ENCODE results near the gene PPP2R3A. TPM values are rescaled to one million over a fixed set of nuclear protein-coding genes. Genes with fewer than 3 reads are reported as not detected.

The PPP2R3A gene
- total and polyA plus RNA-seq, 9 donors: 4.6 to 17.7 (median 12.2) TPM

DNA sequence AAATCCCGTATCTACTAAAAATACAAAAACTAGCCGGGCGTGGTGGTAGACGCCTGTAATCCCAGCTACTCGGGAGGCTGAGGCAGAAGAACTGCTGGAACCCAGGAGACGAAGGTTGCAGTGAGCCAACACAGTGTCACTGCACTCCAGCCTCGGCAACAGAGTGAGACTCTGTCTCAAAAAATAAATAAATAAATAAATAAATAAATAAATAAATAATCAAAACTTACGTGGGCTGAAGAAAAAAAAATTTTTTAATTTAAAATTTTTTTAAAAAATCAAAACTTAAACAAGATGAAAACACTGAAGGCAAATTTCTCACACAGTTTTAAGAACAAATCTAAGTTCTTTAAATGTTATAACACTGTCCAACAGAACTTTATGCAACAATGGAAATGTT is 216.2 kb downstream of the PPP2R3A start:
- no peaks in the 10 kb centered on the region for H3K36me3 ChIP-seq
- H3K9me3 ChIP-seq: no peaks in the 10 kb centered on the region
- intact Hi-C loops (cut with DNase I): no loop called here
- no peak overlapping the region for H3K4me3 ChIP-seq
- 92 to 93% (median 92%) methylated on average over 8 of the region's 8 CpGs for WGBS, 3 donors
- H3K4me1 ChIP-seq (ENCODE audit: insufficient read depth): peaks cover 17% of the 10 kb centered on the region
- H3K27me3 ChIP-seq: no peaks in the 10 kb centered on the region
- no peak overlapping the region for H3K27ac ChIP-seq
- TF ChIP-seq POLR2A (IDR thresholded peaks at IDR 0.05) (no peak), EP300 (IDR thresholded peaks at IDR 0.05) (no peak)
- TF ChIP-seq, protein P1, sequence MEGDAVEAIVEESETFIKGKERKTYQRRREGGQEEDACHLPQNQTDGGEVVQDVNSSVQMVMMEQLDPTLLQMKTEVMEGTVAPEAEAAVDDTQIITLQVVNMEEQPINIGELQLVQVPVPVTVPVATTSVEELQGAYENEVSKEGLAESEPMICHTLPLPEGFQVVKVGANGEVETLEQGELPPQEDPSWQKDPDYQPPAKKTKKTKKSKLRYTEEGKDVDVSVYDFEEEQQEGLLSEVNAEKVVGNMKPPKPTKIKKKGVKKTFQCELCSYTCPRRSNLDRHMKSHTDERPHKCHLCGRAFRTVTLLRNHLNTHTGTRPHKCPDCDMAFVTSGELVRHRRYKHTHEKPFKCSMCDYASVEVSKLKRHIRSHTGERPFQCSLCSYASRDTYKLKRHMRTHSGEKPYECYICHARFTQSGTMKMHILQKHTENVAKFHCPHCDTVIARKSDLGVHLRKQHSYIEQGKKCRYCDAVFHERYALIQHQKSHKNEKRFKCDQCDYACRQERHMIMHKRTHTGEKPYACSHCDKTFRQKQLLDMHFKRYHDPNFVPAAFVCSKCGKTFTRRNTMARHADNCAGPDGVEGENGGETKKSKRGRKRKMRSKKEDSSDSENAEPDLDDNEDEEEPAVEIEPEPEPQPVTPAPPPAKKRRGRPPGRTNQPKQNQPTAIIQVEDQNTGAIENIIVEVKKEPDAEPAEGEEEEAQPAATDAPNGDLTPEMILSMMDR (IDR thresholded peaks at IDR 0.05): no peak
- DNase-seq: no peak

DNA sequence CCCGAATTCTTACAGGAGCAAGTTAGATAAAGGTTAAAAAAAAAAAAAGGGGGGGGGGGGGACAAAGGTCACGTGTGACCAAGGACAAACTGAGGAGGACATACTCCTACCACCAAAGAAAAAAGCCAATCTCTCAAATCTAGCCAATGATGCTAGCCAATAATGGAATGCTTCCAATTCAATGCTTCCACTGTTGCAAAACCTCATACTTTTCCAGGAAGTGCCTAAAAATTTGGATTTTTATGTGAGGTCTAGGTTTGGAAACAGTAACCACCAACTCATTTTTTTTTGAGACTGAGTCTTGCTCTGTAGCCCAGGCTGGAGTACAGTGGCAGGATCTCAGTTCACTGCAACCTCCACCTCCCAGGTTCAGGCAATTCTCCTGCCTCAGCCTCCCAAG is 219.2 kb downstream of the PPP2R3A start:
- no peak for TF ChIP-seq EP300 (IDR thresholded peaks at IDR 0.05)
- no peak for TF ChIP-seq POLR2A (IDR thresholded peaks at IDR 0.05)
- TF ChIP-seq, protein P1 (IDR thresholded peaks at IDR 0.05): no peak
- no peaks in the 10 kb centered on the region for H3K36me3 ChIP-seq
- DNase-seq: no peak
- H3K27ac ChIP-seq: no peak overlapping the region
- WGBS, 3 donors: 39 to 54% (median 49%) methylated on average over 2 of the region's 2 CpGs
- no peaks in the 10 kb centered on the region for H3K27me3 ChIP-seq
- no peaks in the 10 kb centered on the region for H3K9me3 ChIP-seq
- peaks cover 23% of the 10 kb centered on the region for H3K4me1 ChIP-seq (ENCODE audit: insufficient read depth)
- intact Hi-C loops (cut with DNase I): no loop called here
- H3K4me3 ChIP-seq: no peak overlapping the region

DNA sequence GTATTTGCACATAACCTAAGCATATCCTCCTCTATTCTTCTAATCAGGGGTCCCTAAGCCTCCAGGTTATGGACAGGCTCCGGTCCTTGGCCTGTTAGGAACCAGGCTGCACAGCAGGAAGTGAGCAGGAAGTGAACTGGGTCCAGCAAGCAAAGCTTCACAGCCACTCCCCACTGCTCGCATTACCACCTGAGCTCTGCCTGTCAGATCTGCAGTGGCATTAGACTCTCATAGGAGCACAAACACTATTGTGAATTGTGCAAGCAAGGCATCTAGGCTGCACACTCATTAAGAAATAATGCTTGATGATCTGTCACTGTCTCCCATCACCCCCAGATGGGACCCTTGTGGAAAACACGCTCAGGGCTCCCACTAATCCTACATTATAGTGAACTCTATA is 220.8 kb downstream of the PPP2R3A start:
- H3K27me3 ChIP-seq: no peaks in the 10 kb centered on the region
- no peaks in the 10 kb centered on the region for H3K36me3 ChIP-seq
- no peak for TF ChIP-seq EP300 (IDR thresholded peaks at IDR 0.05)
- TF ChIP-seq, protein P1 (IDR thresholded peaks at IDR 0.05): no peak
- TF ChIP-seq POLR2A (IDR thresholded peaks at IDR 0.05): no peak
- H3K9me3 ChIP-seq: no peaks in the 10 kb centered on the region
- peaks cover 31% of the 10 kb centered on the region for H3K4me1 ChIP-seq (ENCODE audit: insufficient read depth)
- no peak for DNase-seq
- 85 to 89% (median 86%) methylated on average over 3 of the region's 3 CpGs for WGBS, 3 donors
- intact Hi-C loops (cut with DNase I): no loop called here
- H3K4me3 ChIP-seq: no peak overlapping the region
- no peak overlapping the region for H3K27ac ChIP-seq

DNA sequence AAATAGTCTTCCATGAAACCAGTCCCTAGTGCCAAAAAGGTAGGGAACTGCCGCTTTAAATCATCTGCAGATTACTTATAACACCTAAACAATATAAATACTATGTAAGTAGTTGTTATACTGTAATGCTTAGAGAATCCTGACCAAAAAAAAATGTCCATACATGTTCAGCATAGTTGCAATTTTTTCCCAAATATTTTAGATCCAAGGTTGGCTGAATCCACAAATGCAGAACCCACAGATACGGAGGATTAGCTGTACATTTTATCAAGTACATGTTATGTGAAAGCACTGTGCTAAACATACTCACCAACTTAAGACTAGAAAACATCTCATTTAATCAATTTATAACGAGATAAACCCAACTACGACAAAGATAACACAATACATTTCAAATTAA is 221.3 kb downstream of the PPP2R3A start:
- no peaks in the 10 kb centered on the region for H3K9me3 ChIP-seq
- intact Hi-C loops (cut with DNase I): no loop called here
- no peaks in the 10 kb centered on the region for H3K27me3 ChIP-seq
- H3K4me3 ChIP-seq: no peak overlapping the region
- no peak for DNase-seq
- WGBS, 3 donors: 30 to 35% (median 32%) methylated on average over 4 of the region's 4 CpGs
- H3K4me1 ChIP-seq (ENCODE audit: insufficient read depth): peaks cover 34% of the 10 kb centered on the region
- TF ChIP-seq, protein P1 (IDR thresholded peaks at IDR 0.05): no peak
- TF ChIP-seq POLR2A (IDR thresholded peaks at IDR 0.05) (no peak), EP300 (IDR thresholded peaks at IDR 0.05) (no peak)
- no peak overlapping the region for H3K27ac ChIP-seq
- H3K36me3 ChIP-seq: no peaks in the 10 kb centered on the region

Data from ovary (tissue), 9 donors.